Chondrocyte (in vitro differentiated cells): Measurements from ENCODE around the gene ALPK3. TPM values are rescaled to one million over a fixed set of nuclear protein-coding genes. Genes with fewer than 3 reads are reported as not detected.

Source experiments
- DNase-seq: peaks from one replicate; pipeline ENCODE4 v3.0.0; 2021; ENCODE audit warnings: mixed read lengths, low spot score
- H3K27ac Mint-ChIP-seq: one replicate; pipeline ENCODE4 v1.8.0; 2021; ENCODE audit warnings: mild to moderate bottlenecking, moderate library complexity, mixed read lengths; ENCODE audit not compliant: unreplicated experiment
- H3K27me3 Mint-ChIP-seq: 2 replicates; pipeline ENCODE4 v1.8.0; 2021; ENCODE audit warnings: low read depth, mixed read lengths
- H3K36me3 Mint-ChIP-seq: 2 replicates; pipeline ENCODE4 v1.8.0; 2021; ENCODE audit warnings: low read depth, mixed read lengths
- H3K4me1 Mint-ChIP-seq: 2 replicates; pipeline ENCODE4 v1.8.0; 2021; ENCODE audit warnings: low read depth, mild to moderate bottlenecking, mixed read lengths
- H3K4me3 Mint-ChIP-seq: one replicate; pipeline ENCODE4 v1.8.0; 2021; ENCODE audit warnings: mild to moderate bottlenecking, moderate library complexity, mixed read lengths; ENCODE audit not compliant: unreplicated experiment
- H3K9me3 Mint-ChIP-seq: 2 replicates; pipeline ENCODE4 v1.8.0; 2021; ENCODE audit warnings: low read depth, mixed read lengths
- CTCF ChIP-seq: fragments of 200-600 bp; sonication (generic); IDR thresholded peaks from 2 replicates; pipeline ENCODE4 v1.5.0; 2021; ENCODE audit warnings: antibody characterized with exemption, mild to moderate bottlenecking, moderate library complexity
- total RNA-seq: library from RNA; stranded (reverse); gene quantifications from 3 replicates; pipeline ENCODE4 v1.2.1, GENCODE V29; 2021

Gene ALPK3
- total RNA-seq, 1 donor from 2014 or later, result 6.4 TPM

GRCh38 chr15:84855136-84855535 is 38.0 kb downstream of the ALPK3 start:
- H3K4me1 Mint-ChIP-seq, result no peaks in the 10 kb centered on the region
- no peaks in the 10 kb centered on the region for H3K9me3 Mint-ChIP-seq
- no peak for TF ChIP-seq CTCF
- DNase-seq, result no peak
- H3K36me3 Mint-ChIP-seq, result peaks cover 10% of the 10 kb centered on the region
- H3K27ac Mint-ChIP-seq, result no peak overlapping the region
- no peak overlapping the region for H3K4me3 Mint-ChIP-seq
- no peaks in the 10 kb centered on the region for H3K27me3 Mint-ChIP-seq

- no peak overlapping the region for H3K27ac Mint-ChIP-seq
- no peak for TF ChIP-seq CTCF
- peaks cover 10% of the 10 kb centered on the region for H3K36me3 Mint-ChIP-seq
- H3K4me1 Mint-ChIP-seq, result no peaks in the 10 kb centered on the region
- H3K4me3 Mint-ChIP-seq, result no peak overlapping the region
- DNase-seq, result no peak
- no peaks in the 10 kb centered on the region for H3K9me3 Mint-ChIP-seq
- no peaks in the 10 kb centered on the region for H3K27me3 Mint-ChIP-seq
Measured at GRCh38 chr15:84855765-84856164, 38.6 kb downstream of the ALPK3 start.

GRCh38 chr15:84856731-84857417 is 39.7 kb downstream of the ALPK3 start:
- Mint-ChIP-seq H3K4me1 (no peaks in the 10 kb centered on the region), H3K4me3 (no peak overlapping the region), H3K36me3 (peaks cover 12% of the 10 kb centered on the region), H3K9me3 (no peaks in the 10 kb centered on the region), H3K27me3 (no peaks in the 10 kb centered on the region), H3K27ac (no peak overlapping the region)
- no peak for TF ChIP-seq CTCF
- no peak for DNase-seq

- H3K27ac Mint-ChIP-seq, result no peak overlapping the region
- TF ChIP-seq CTCF, result no peak
- H3K4me1 Mint-ChIP-seq, result no peaks in the 10 kb centered on the region
- H3K4me3 Mint-ChIP-seq, result no peak overlapping the region
- H3K36me3 Mint-ChIP-seq, result peaks cover 12% of the 10 kb centered on the region
- DNase-seq, result no peak
- no peaks in the 10 kb centered on the region for H3K27me3 Mint-ChIP-seq
- H3K9me3 Mint-ChIP-seq, result no peaks in the 10 kb centered on the region
Measured at GRCh38 chr15:84857418-84858004, 40.4 kb downstream of the ALPK3 start.

- H3K36me3 Mint-ChIP-seq, result peaks cover 9% of the 10 kb centered on the region
- H3K27ac Mint-ChIP-seq, result no peak overlapping the region
Measured at GRCh38 chr15:84858231-84858630, 41.1 kb downstream of the ALPK3 start.

More at GRCh38 chr15:84858231-84858630, 41.1 kb downstream of the ALPK3 start:
- Mint-ChIP-seq H3K4me3 (no peak overlapping the region), H3K9me3 (no peaks in the 10 kb centered on the region), H3K27me3 (no peaks in the 10 kb centered on the region), H3K4me1 (no peaks in the 10 kb centered on the region)
- no peak for TF ChIP-seq CTCF
- DNase-seq, result no peak
